Liver (tissue), 3 donors: ENCODE data around the gene PLB1.

Experiments used
- FOXA1 ChIP-seq: IDR thresholded peaks from 2 replicates; pipeline ENCODE4 v1.6.1; 2016; ENCODE audit warnings: antibody characterized with exemption
- GABPA ChIP-seq, 2 donors: IDR thresholded peaks in 1 of 2; conservative IDR thresholded peaks in 1 of 2; 2 replicates each; pipeline ENCODE4 v1.6.1; 2016; ENCODE audit warnings: antibody characterized with exemption in 2 of 2, mild to moderate bottlenecking in 1 of 2, moderate library complexity in 1 of 2
- JUND ChIP-seq, 2 donors: IDR thresholded peaks; 2 replicates each; pipeline ENCODE4 v1.6.1; 2016; ENCODE audit warnings: antibody characterized with exemption in 2 of 2
- RXRA ChIP-seq, 2 donors: IDR thresholded peaks; 2 replicates each; pipeline ENCODE4 v1.6.1; 2017 to 2018; ENCODE audit warnings: antibody characterized with exemption in 2 of 2, mild to moderate bottlenecking in 1 of 2
- TAF1 ChIP-seq: conservative IDR thresholded peaks from 2 replicates; pipeline ENCODE4 v1.6.1; 2016; ENCODE audit warnings: antibody characterized with exemption, mild to moderate bottlenecking
- YY1 ChIP-seq: IDR thresholded peaks from 2 replicates; pipeline ENCODE4 v1.6.1; 2016; ENCODE audit warnings: antibody characterized with exemption, mild to moderate bottlenecking
- TF ChIP-seq, protein P1 (sequence below): fragments of 150-350 bp; IDR thresholded peaks from 2 replicates; pipeline ENCODE4 v1.5.1; 2017; ENCODE audit warnings: improper control_type of control experiment, low read depth, low read length; ENCODE audit not compliant: missing input control
- TF ChIP-seq, protein P2 (sequence below): IDR thresholded peaks from 2 replicates; pipeline ENCODE4 v1.6.1; 2016; ENCODE audit warnings: antibody characterized with exemption
- donor health status: healthy.
- donor health status: healthy.

DNA sequence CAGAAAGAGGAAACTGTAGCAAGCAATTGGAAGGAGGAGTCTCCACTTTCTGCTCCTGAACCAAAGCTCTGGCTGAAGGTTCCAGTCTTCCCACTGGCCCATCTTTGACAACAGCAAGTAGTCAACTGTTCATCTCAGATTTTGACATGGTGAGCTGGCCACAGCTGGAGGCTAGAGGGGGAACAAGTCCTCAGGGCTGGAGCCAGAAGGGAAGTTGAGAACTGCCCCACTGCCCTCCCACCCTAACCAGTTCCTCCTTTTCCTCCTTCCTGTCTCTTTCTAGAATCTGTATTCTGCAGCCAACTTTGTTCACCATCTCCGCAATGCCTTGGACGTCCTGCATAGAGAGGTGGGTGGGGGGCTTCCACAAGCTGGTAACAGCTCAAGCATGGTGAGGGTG lies 105.8 kb downstream of the PLB1 start:
- TF ChIP-seq, protein P1, sequence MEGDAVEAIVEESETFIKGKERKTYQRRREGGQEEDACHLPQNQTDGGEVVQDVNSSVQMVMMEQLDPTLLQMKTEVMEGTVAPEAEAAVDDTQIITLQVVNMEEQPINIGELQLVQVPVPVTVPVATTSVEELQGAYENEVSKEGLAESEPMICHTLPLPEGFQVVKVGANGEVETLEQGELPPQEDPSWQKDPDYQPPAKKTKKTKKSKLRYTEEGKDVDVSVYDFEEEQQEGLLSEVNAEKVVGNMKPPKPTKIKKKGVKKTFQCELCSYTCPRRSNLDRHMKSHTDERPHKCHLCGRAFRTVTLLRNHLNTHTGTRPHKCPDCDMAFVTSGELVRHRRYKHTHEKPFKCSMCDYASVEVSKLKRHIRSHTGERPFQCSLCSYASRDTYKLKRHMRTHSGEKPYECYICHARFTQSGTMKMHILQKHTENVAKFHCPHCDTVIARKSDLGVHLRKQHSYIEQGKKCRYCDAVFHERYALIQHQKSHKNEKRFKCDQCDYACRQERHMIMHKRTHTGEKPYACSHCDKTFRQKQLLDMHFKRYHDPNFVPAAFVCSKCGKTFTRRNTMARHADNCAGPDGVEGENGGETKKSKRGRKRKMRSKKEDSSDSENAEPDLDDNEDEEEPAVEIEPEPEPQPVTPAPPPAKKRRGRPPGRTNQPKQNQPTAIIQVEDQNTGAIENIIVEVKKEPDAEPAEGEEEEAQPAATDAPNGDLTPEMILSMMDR = no peak
- TF ChIP-seq TAF1 = no peak
- TF ChIP-seq, protein P2, sequence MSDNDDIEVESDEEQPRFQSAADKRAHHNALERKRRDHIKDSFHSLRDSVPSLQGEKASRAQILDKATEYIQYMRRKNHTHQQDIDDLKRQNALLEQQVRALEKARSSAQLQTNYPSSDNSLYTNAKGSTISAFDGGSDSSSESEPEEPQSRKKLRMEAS = no peak
- TF ChIP-seq GABPA (IDR thresholded peaks at IDR 0.05 in 1 of 2, conservative IDR thresholded peaks at IDR 0.05 in 1 of 2) = no peak
- no peak for TF ChIP-seq RXRA (IDR thresholded peaks at IDR 0.05)
- no peak for TF ChIP-seq JUND (IDR thresholded peaks at IDR 0.05)
- no peak for TF ChIP-seq FOXA1
- no peak for TF ChIP-seq YY1
